PFSK-1 (cell line): ENCODE data around the gene VGLL4.
A peak's percentile ranks its signal among the peaks of the same experiment; 100 is the strongest.

ENCODE experiments used
- FOXP2 ChIP-seq: optimal IDR thresholded peaks from 2 replicates; pipeline ENCODE3; 2011; ENCODE audit warnings: borderline replicate concordance, control low read depth, inconsistent platforms; ENCODE audit not compliant: insufficient read depth; ENCODE audit errors: extremely low read length, extremely low read depth
- POLR2AphosphoS5 ChIP-seq: IDR thresholded peaks from 2 replicates; pipeline ENCODE4 v1.6.1; 2012; ENCODE audit warnings: low read depth, mild to moderate bottlenecking, control low read depth, low read length, moderate library complexity
- SIN3A ChIP-seq: IDR thresholded peaks from 2 replicates; pipeline ENCODE4 v1.6.1; 2012; ENCODE audit warnings: mild to moderate bottlenecking, low read length, moderate library complexity, borderline replicate concordance; ENCODE audit not compliant: insufficient read depth
- TAF1 ChIP-seq: IDR thresholded peaks from 2 replicates; pipeline ENCODE4 v1.6.1; 2012; ENCODE audit warnings: low read length, control low read depth, borderline replicate concordance; ENCODE audit not compliant: insufficient read depth
- TF ChIP-seq, protein P1 (sequence below), 2 experiments: IDR thresholded peaks; 2 replicates each; pipeline versions ENCODE4 v1.6.1 to v1.8.0; 2011 to 2012; ENCODE audit warnings: low read depth in 2 of 2, low read length in 2 of 2, control low read depth in 1 of 2, inconsistent platforms in 1 of 2, mild to moderate bottlenecking in 1 of 2, moderate library complexity in 1 of 2; ENCODE audit not compliant: insufficient read depth in 1 of 2

VGLL4 gene

DNA sequence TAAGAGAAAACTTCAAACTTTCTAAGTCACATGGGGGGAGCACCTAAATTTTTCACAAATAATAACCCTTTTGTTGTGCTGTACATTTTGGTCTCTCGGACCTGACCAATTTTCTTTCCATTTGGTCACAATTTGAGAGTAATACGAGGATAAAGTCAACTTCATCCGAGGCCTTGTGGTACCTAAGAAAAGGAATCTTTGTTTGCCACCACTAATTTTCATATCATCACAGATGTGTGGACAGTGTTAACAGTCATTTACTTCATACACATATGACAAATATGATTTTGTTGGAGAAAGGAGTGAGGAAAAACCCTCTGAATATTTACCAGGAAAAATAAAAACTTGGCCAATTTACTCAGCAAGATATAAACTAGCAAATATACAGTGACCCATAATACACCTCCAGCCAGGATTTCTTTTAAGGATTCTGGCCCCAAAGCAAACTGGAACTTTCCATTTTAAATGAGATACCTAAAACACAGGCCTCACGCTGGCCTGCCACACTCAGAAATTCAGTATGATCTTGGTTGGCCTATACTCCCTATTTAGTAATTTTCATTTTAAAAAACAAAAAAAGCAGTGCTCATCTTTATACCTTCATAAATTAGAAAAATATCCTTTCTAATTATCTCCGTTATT is 40.7 kb downstream of the VGLL4 start:
- TF ChIP-seq POLR2AphosphoS5 = no peak
- no peak for TF ChIP-seq FOXP2
- no peak for TF ChIP-seq TAF1
- TF ChIP-seq SIN3A = no peak
- TF ChIP-seq, protein P1, sequence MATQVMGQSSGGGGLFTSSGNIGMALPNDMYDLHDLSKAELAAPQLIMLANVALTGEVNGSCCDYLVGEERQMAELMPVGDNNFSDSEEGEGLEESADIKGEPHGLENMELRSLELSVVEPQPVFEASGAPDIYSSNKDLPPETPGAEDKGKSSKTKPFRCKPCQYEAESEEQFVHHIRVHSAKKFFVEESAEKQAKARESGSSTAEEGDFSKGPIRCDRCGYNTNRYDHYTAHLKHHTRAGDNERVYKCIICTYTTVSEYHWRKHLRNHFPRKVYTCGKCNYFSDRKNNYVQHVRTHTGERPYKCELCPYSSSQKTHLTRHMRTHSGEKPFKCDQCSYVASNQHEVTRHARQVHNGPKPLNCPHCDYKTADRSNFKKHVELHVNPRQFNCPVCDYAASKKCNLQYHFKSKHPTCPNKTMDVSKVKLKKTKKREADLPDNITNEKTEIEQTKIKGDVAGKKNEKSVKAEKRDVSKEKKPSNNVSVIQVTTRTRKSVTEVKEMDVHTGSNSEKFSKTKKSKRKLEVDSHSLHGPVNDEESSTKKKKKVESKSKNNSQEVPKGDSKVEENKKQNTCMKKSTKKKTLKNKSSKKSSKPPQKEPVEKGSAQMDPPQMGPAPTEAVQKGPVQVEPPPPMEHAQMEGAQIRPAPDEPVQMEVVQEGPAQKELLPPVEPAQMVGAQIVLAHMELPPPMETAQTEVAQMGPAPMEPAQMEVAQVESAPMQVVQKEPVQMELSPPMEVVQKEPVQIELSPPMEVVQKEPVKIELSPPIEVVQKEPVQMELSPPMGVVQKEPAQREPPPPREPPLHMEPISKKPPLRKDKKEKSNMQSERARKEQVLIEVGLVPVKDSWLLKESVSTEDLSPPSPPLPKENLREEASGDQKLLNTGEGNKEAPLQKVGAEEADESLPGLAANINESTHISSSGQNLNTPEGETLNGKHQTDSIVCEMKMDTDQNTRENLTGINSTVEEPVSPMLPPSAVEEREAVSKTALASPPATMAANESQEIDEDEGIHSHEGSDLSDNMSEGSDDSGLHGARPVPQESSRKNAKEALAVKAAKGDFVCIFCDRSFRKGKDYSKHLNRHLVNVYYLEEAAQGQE (IDR thresholded peaks at IDR 0.05; ENCODE audit: insufficient read depth in 1 of 2, low read depth in 2 of 2, low read length in 2 of 2) = no peak

DNA sequence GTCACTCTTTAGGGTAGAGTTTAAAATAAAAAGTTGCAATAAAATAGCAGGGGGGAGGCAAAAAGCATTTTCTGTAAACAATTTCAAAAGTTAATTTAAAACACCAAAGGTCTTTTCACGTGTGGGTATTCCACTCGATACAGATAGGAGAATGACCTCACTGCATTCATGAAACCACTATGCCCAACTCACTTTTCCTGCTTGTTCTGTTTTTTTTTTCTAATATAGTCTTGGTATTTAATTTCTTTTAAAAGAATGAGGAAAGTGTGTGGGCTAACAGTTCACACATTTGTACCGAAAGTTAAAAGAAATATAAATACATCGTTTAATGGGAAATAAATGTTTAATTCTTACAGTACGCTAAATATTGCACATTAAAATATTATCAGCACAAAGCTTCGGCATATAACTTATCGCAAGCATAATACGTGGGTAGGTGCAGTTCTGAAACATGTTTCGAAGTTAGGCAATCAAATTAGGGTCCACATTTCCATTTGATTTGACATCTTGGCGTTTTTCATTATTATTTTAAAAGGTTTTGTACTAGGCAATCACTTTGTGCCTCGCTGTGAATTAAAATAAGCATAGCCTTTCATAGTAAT is 41.4 kb downstream of the VGLL4 start:
- no peak for TF ChIP-seq FOXP2
- TF ChIP-seq, protein P1 (IDR thresholded peaks at IDR 0.05; ENCODE audit: insufficient read depth in 1 of 2, low read depth in 2 of 2, low read length in 2 of 2) = no peak
- no peak for TF ChIP-seq POLR2AphosphoS5
- TF ChIP-seq SIN3A = no peak
- TF ChIP-seq TAF1 = no peak

DNA sequence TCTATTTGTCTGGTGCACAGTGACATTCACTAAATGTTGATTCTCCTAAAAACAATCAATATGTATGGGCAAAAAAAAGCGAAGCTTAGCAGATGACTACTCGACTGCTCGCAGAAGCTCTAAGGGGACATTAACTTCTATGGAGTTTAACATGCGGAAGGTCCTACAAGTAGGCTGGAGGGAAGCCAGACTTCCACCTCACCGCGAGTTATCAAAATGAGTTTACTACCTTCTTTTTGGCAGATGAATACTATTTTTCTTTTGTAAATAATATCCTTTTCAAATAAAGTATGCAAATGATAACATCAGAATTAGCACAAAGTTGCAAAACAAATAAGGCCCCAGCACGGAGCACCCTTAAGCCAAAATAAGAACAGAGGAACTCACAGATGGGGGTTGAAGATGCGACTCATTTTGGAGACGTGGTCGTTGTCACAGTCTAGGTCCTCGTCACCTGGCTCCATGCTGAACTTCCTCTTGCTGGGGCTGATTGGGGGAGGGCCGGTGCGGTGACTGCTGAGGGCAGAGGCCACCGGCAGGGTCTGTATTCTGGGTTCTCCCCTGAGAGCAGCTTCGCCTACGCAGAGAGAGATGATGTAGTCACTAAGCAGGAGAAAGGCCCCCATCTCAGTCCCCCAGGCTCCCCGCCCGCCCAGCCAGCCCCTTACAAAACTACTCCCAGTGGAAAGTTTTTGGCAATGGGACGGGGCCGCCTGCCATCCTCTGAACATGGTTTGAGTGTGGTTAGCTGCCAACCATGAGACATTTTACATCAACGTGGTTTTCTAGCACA is 42.1 kb downstream of the VGLL4 start:
- TF ChIP-seq TAF1 (no peak), SIN3A (no peak), POLR2AphosphoS5 (no peak), FOXP2 (no peak)
- TF ChIP-seq, protein P1 (IDR thresholded peaks at IDR 0.05; ENCODE audit: insufficient read depth in 1 of 2, low read depth in 2 of 2, low read length in 2 of 2) = no peak

DNA sequence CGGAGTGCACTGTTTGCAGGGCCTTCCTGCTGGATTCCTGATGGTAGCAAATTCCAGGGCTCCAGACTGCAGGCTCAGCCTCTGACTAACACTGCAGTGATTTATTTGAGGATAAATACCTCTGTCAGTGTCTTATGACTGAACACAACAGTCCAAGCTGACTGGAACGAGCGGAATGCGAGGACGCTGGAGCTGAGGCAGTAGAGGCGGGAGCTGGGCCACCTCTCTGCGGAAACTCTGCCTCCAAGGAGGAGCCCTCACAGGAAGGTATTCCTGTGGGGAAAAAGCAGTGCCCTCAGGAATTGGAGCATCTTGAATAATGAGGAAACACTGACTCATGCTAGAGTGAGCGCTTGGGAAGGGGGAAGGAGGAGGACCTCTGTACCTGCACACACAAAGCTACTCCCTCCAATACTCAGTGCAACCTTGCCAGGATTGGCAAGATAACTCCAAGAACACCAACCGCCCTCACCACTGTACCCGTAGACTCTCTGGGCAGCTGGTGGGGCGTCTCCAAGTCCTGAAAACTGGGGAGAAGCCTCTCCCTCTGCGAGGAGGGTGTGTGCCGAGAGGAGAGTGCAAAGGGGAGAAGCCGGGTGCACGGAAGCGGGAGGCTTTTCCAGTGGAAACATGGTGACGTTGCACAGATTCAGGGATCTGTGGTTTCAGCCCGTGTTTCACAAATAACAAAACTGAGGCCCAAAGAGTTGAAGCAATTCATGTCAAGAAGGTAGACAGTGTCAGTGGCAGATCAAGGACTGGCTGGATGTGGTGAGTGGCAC is 43.0 kb downstream of the VGLL4 start:
- peak; percentile 15 for TF ChIP-seq FOXP2
- TF ChIP-seq, protein P1 (IDR thresholded peaks at IDR 0.05; ENCODE audit: insufficient read depth in 1 of 2, low read depth in 2 of 2, low read length in 2 of 2) = no peak
